Measurements from ENCODE around the gene CLDN4. TPM values are rescaled to one million over a fixed set of nuclear protein-coding genes. Genes with fewer than 3 reads are reported as not detected.
"Not testable (repeated sequence)": the region's sequence is repeated elsewhere in the genome, so short reads cannot be mapped to it uniquely, and the experiment has no call there.

Gene CLDN4
- total RNA-seq, 1 donor = 0.86 TPM

GRCh38 chr7:73831834-73832651, 1.2 kb downstream of the CLDN4 start:
- no peak overlapping the region for H3K4me3 ChIP-seq (ENCODE audit: low read depth, low read length)
- DNase-seq (ENCODE audit: low read depth) = no peak

GRCh38 chr7:73832806-73833205, 2.0 kb downstream of the CLDN4 start:
- no peak for DNase-seq (ENCODE audit: low read depth)
- H3K4me3 ChIP-seq (ENCODE audit: low read depth, low read length) = no peak overlapping the region
- TF ChIP-seq CTCF (IDR thresholded peaks at IDR 0.05; ENCODE audit: insufficient read depth, low read depth, low read length) = no peak

More at GRCh38 chr7:73831834-73832651, 1.2 kb downstream of the CLDN4 start:
- no peak for TF ChIP-seq CTCF (IDR thresholded peaks at IDR 0.05; ENCODE audit: insufficient read depth, low read depth, low read length)

- no peak overlapping the region for H3K4me3 ChIP-seq (ENCODE audit: low read depth, low read length)
- DNase-seq (ENCODE audit: low read depth) = no peak
- TF ChIP-seq CTCF (IDR thresholded peaks at IDR 0.05; ENCODE audit: insufficient read depth, low read depth, low read length) = no peak
Measured at GRCh38 chr7:73833251-73833919, 2.6 kb downstream of the CLDN4 start.

- H3K4me3 ChIP-seq (ENCODE audit: low read depth, low read length) = no peak overlapping the region
- no peak for TF ChIP-seq CTCF (IDR thresholded peaks at IDR 0.05; ENCODE audit: insufficient read depth, low read depth, low read length)
- no peak for DNase-seq (ENCODE audit: low read depth)
Measured at GRCh38 chr7:73834626-73835191, 3.9 kb downstream of the CLDN4 start.

- not testable (repeated sequence) for DNase-seq (ENCODE audit: low read depth); H3K4me3 ChIP-seq (ENCODE audit: low read depth, low read length)
Measured at GRCh38 chr7:73837167-73837566, 6.4 kb downstream of the CLDN4 start.

- TF ChIP-seq CTCF (IDR thresholded peaks at IDR 0.05; ENCODE audit: insufficient read depth, low read depth, low read length) = no peak
- H3K4me3 ChIP-seq (ENCODE audit: low read depth, low read length) = no peak overlapping the region
- no peak for DNase-seq (ENCODE audit: low read depth)
Measured at GRCh38 chr7:73838642-73839041, 7.8 kb downstream of the CLDN4 start.

GRCh38 chr7:73839290-73839689, 8.5 kb downstream of the CLDN4 start:
- TF ChIP-seq CTCF (IDR thresholded peaks at IDR 0.05; ENCODE audit: insufficient read depth, low read depth, low read length) = no peak
- no peak for DNase-seq (ENCODE audit: low read depth)
- H3K4me3 ChIP-seq (ENCODE audit: low read depth, low read length) = no peak overlapping the region

Data from fibroblast of villous mesenchyme (primary cell).